Measurements from ENCODE around the gene PCSK5.
"Not testable (repeated sequence)": the region's sequence is repeated elsewhere in the genome, so short reads cannot be mapped to it uniquely, and the experiment has no call there.

PCSK5 gene

GRCh38 chr9:75889977-75890471 lies 449 bp upstream of the PCSK5 start:
- DNase-seq (ENCODE audit: low spot score) = peak; percentile 50

- DNase-seq (ENCODE audit: low spot score) = peak; percentile 18
These were observed 836 bp downstream of the PCSK5 start for GRCh38 chr9:75891277-75891741.

- no peak for DNase-seq (ENCODE audit: low spot score)
These were observed 1.3 kb downstream of the PCSK5 start for GRCh38 chr9:75891771-75892215.

- peak; percentile 36 for DNase-seq (ENCODE audit: low spot score)
These were observed 1.9 kb downstream of the PCSK5 start for GRCh38 chr9:75892216-75892911.

GRCh38 chr9:75893106-75893505 lies 2.6 kb downstream of the PCSK5 start:
- no peak for DNase-seq (ENCODE audit: low spot score)

- no peak for DNase-seq (ENCODE audit: low spot score)
These were observed 4.1 kb downstream of the PCSK5 start for GRCh38 chr9:75894566-75894965.

GRCh38 chr9:75895112-75895511 lies 4.6 kb downstream of the PCSK5 start:
- no peak for DNase-seq (ENCODE audit: low spot score)

- DNase-seq (ENCODE audit: low spot score) = no peak
These were observed 5.7 kb downstream of the PCSK5 start for GRCh38 chr9:75896193-75896592.

GRCh38 chr9:75900893-75901524 lies 10.5 kb downstream of the PCSK5 start:
- DNase-seq (ENCODE audit: low spot score) = not testable (repeated sequence)

GRCh38 chr9:75903785-75904360 lies 13.4 kb downstream of the PCSK5 start:
- DNase-seq (ENCODE audit: low spot score) = no peak

- DNase-seq (ENCODE audit: low spot score) = no peak
These were observed 13.9 kb downstream of the PCSK5 start for GRCh38 chr9:75904364-75904763.

GRCh38 chr9:75906531-75906930 lies 16.1 kb downstream of the PCSK5 start:
- no peak for DNase-seq (ENCODE audit: low spot score)

- DNase-seq (ENCODE audit: low spot score) = no peak
These were observed 16.9 kb downstream of the PCSK5 start for GRCh38 chr9:75907329-75907728.

GRCh38 chr9:75907923-75908322 lies 17.4 kb downstream of the PCSK5 start:
- no peak for DNase-seq (ENCODE audit: low spot score)

- no peak for DNase-seq (ENCODE audit: low spot score)
These were observed 19.3 kb downstream of the PCSK5 start for GRCh38 chr9:75909776-75910175.

- no peak for DNase-seq (ENCODE audit: low spot score)
These were observed 20.3 kb downstream of the PCSK5 start for GRCh38 chr9:75910731-75911130.

GRCh38 chr9:75911390-75911789 lies 20.9 kb downstream of the PCSK5 start:
- no peak for DNase-seq (ENCODE audit: low spot score)

GRCh38 chr9:75912951-75913350 lies 22.5 kb downstream of the PCSK5 start:
- no peak for DNase-seq (ENCODE audit: low spot score)

GRCh38 chr9:75914002-75914401 lies 23.5 kb downstream of the PCSK5 start:
- DNase-seq (ENCODE audit: low spot score) = no peak

GRCh38 chr9:75914883-75915452 lies 24.5 kb downstream of the PCSK5 start:
- DNase-seq (ENCODE audit: low spot score) = no peak

GRCh38 chr9:75918154-75918553 lies 27.7 kb downstream of the PCSK5 start:
- no peak for DNase-seq (ENCODE audit: low spot score)

GRCh38 chr9:75918909-75919308 lies 28.4 kb downstream of the PCSK5 start:
- DNase-seq (ENCODE audit: low spot score) = no peak

Measured in putamen (tissue), 1 donor.